GM12878 (cell line): Measurements from ENCODE around the gene VGLL2. TPM values are rescaled to one million over a fixed set of nuclear protein-coding genes. Genes with fewer than 3 reads are reported as not detected.

Experiments used
- ATAC-seq: fragments of 200-7000 bp; cut with Tn5 transposase; 3 replicates; pipeline ENCODE4 v1.9.1; 2020; ENCODE audit warnings: mild to moderate bottlenecking, moderate library complexity
- BruUV-seq: library from RNA; stranded (reverse); fragments of 400-500 nt; replicated peaks from 2 replicates; lab custom pipeline; 2021; lab: Mats Ljungman, UMichigan
- CTCF ChIA-PET: fragments of 300-600 bp; sonication (Branson Sonifier 250); formaldehyde crosslinking; extraction: SDS; loops from one replicate; lab custom pipeline; 2021; ENCODE audit warnings: inconsistent platforms; lab: Yijun Ruan, JAX
- POLR2A ChIA-PET: fragments of 350-600 bp; formaldehyde crosslinking; extraction: SDS; loops from one replicate; lab custom pipeline; 2021; ENCODE audit warnings: inconsistent platforms; lab: Charles Lee
- RAD21 ChIA-PET: fragments of 300-600 bp; sonication (Branson Sonifier 250); formaldehyde crosslinking; loops from one replicate; lab custom pipeline; 2023; ENCODE audit warnings: antibody characterized with exemption; ENCODE audit not compliant: unreplicated experiment; lab: Charles Lee
- SMC1A ChIA-PET: fragments of 300-600 bp; sonication (Branson Sonifier 250); formaldehyde crosslinking; loops from one replicate; lab custom pipeline; 2023; ENCODE audit not compliant: unreplicated experiment, uncharacterized antibody; lab: Charles Lee
- DNase-seq: peaks from one replicate; pipeline ENCODE4 v3.0.0-alpha.2; 2011; ENCODE audit warnings: low read depth, low spot score
- FAIRE-seq: peaks from 3 replicates; lab custom pipeline; 2011; peaks lifted over from hg19 to GRCh38; lab: Jason Lieb, UNC
- H2AFZ ChIP-seq: 2 replicates; pipeline ENCODE4 v1.6.0; 2011; ENCODE audit warnings: low read depth, low read length, control low read depth; ENCODE audit not compliant: control insufficient read depth
- H3K27ac ChIP-seq: 2 replicates; pipeline ENCODE4 v1.5.1; 2011; ENCODE audit warnings: control low read depth; ENCODE audit not compliant: control insufficient read depth, insufficient read depth
- H3K27me3 ChIP-seq, 2 experiments: replicated peaks in 1 of 2; 2 replicates each; pipeline versions ENCODE4 v1.6.0 to v1.6.1; 2011; ENCODE audit warnings: low read length in 1 of 2; ENCODE audit not compliant: control insufficient read depth in 2 of 2, insufficient read depth in 2 of 2
- H3K36me3 ChIP-seq, 2 experiments: 2 replicates each; pipeline ENCODE4 v1.5.1; 2011; ENCODE audit warnings: low read length in 1 of 2; ENCODE audit not compliant: control insufficient read depth in 2 of 2, insufficient read depth in 2 of 2
- H3K4me1 ChIP-seq: 2 replicates; pipeline ENCODE4 v1.6.1; 2011; ENCODE audit warnings: mild to moderate bottlenecking, low read length, moderate library complexity, mixed read lengths; ENCODE audit not compliant: control insufficient read depth, insufficient read depth
- H3K4me2 ChIP-seq: 2 replicates; pipeline ENCODE4 v1.6.0; 2011; ENCODE audit warnings: control low read depth; ENCODE audit not compliant: control insufficient read depth, insufficient read depth
- H3K4me3 ChIP-seq: fragments of 200-600 bp; sonication (generic); 2 replicates; pipeline ENCODE4 v1.5.1; 2016
- H3K79me2 ChIP-seq: 2 replicates; pipeline ENCODE4 v1.6.0; 2011; ENCODE audit warnings: low read length; ENCODE audit not compliant: control insufficient read depth, insufficient read depth
- H3K9ac ChIP-seq: 2 replicates; pipeline ENCODE4 v1.8.0; 2011; ENCODE audit warnings: low read length, control low read depth, mixed read lengths; ENCODE audit not compliant: control insufficient read depth, insufficient read depth
- H3K9me3 ChIP-seq: replicated peaks from 3 replicates; pipeline ENCODE4 v1.5.1; 2011; ENCODE audit warnings: mild to moderate bottlenecking, low read length; ENCODE audit not compliant: control insufficient read depth, insufficient read depth
- H4K20me1 ChIP-seq: 2 replicates; pipeline ENCODE4 v1.6.0; 2011; ENCODE audit not compliant: control insufficient read depth, insufficient read depth
- BMI1 ChIP-seq: fragments of 450-650 bp; IDR thresholded peaks from 2 replicates; pipeline ENCODE4 v1.6.1; 2016; ENCODE audit warnings: mild to moderate bottlenecking, moderate library complexity, borderline replicate concordance
- CHD4 ChIP-seq: fragments of 200-600 bp; sonication (generic); IDR thresholded peaks from 2 replicates; pipeline ENCODE4 v1.6.1; 2016; ENCODE audit warnings: mild to moderate bottlenecking
- CREB1 ChIP-seq: IDR thresholded peaks from 2 replicates; pipeline ENCODE4 v1.6.1; 2012; ENCODE audit warnings: low read depth, mild to moderate bottlenecking, inconsistent platforms
- ETV6 ChIP-seq, 2 experiments: fragments of 450-650 bp in 1 of 2; IDR thresholded peaks in 1 of 2; conservative IDR thresholded peaks in 1 of 2; 2 replicates each; pipeline ENCODE4 v1.6.1; 2014; ENCODE audit warnings: antibody characterized with exemption in 1 of 2, borderline replicate concordance in 1 of 2, low read depth in 1 of 2, mild to moderate bottlenecking in 1 of 2, moderate library complexity in 1 of 2
- GABPA ChIP-seq: IDR thresholded peaks from 2 replicates; pipeline ENCODE4 v1.6.1; 2014; ENCODE audit warnings: antibody characterized with exemption, low read depth, mild to moderate bottlenecking, inconsistent platforms
- KDM1A ChIP-seq: fragments of 200-600 bp; sonication (generic); IDR thresholded peaks from 2 replicates; pipeline ENCODE4 v1.6.1; 2016; ENCODE audit warnings: borderline replicate concordance
- NFIC ChIP-seq: IDR thresholded peaks from 2 replicates; pipeline ENCODE4 v1.6.1; 2012; ENCODE audit warnings: low read depth, mild to moderate bottlenecking, inconsistent platforms, low read length, moderate library complexity
- NR2C1 ChIP-seq: fragments of 450-650 bp; IDR thresholded peaks from 2 replicates; pipeline ENCODE4 v1.6.1; 2017; ENCODE audit warnings: antibody characterized with exemption, mild to moderate bottlenecking, moderate library complexity
- POLR2AphosphoS5 ChIP-seq: IDR thresholded peaks from 2 replicates; pipeline ENCODE4 v1.6.1; 2011; ENCODE audit warnings: mild to moderate bottlenecking, low read length, inconsistent platforms
- RCOR1 ChIP-seq: conservative IDR thresholded peaks from 2 replicates; pipeline ENCODE4 v1.6.1; 2012; ENCODE audit warnings: low read depth, low read length, improper control_type of control experiment
- SREBF1 ChIP-seq: IDR thresholded peaks from 2 replicates; pipeline ENCODE4 v1.6.1; 2012; ENCODE audit warnings: mild to moderate bottlenecking, low read length
- STAT1 ChIP-seq: fragments of 450-650 bp; conservative IDR thresholded peaks from 2 replicates; pipeline ENCODE4 v1.6.1; 2014; ENCODE audit warnings: antibody characterized with exemption, mild to moderate bottlenecking
- TCF12 ChIP-seq: IDR thresholded peaks from 2 replicates; pipeline ENCODE4 v1.6.1; 2011; ENCODE audit warnings: low read depth, mild to moderate bottlenecking, low read length
- WGBS: methylation state at CpG from one replicate; pipeline ENCODE4 v1.1.6; 2016; ENCODE audit warnings: low lambda C conversion rate; ENCODE audit not compliant: insufficient replicate concordance, insufficient coverage; ENCODE audit errors: missing lambda C conversion rate; 5-methylcytosine and 5-hydroxymethylcytosine counted together
- in situ Hi-C: fragments of 300-500 bp; cut with MboI; formaldehyde crosslinking; loops from 9 replicates; pipeline ENCODE4 v1.14.3; 2018; ENCODE audit warnings: mixed read lengths
- intact Hi-C: fragments of 100-400 bp; cut with micrococcal nuclease; formaldehyde crosslinking; loops from one replicate; pipeline ENCODE4 v1.14.2; 2022; ENCODE audit not compliant: unreplicated experiment
- polyA plus RNA-seq, 11 experiments: library from polyadenylated mRNA; depleted of rRNA in 4 of 11; unstranded in 6 of 11; stranded (reverse) in 5 of 11; fragments of >200 nt; fragmentation: Nextera tagmentation in 4 of 11; fragmentation: Illumina TruSeq in 1 of 11; extraction: Ambion mirVana in 4 of 11; extraction: Trizol in 1 of 11; gene quantifications; 1 replicate in 1 of 11; 2 replicates in 10 of 11; pipeline versions ENCODE4 v1.2.1 to v1.2.3, GENCODE V29; 2011 to 2016; ENCODE audit warnings: inconsistent platforms in 2 of 11, missing spikeins in 2 of 11, low read depth in 1 of 11
- total RNA-seq, 4 experiments: library from RNA; depleted of rRNA in 3 of 4; stranded (reverse); fragments of >200 nt in 3 of 4; fragmentation: Illumina TruSeq in 1 of 4; extraction: Trizol in 1 of 4; gene quantifications; 2 replicates each; pipeline versions ENCODE4 v1.2.1 to v1.2.3, GENCODE V29; 2013 to 2021
- TF ChIP-seq, protein P1 (sequence below): IDR thresholded peaks from 2 replicates; pipeline ENCODE4 v1.6.1; 2012; ENCODE audit warnings: low read length, inconsistent platforms
- TF ChIP-seq, protein P2 (sequence below): fragments of 450-650 bp; formaldehyde crosslinking; IDR thresholded peaks from 2 replicates; pipeline ENCODE4 v1.4.0; 2022; ENCODE audit warnings: mild to moderate bottlenecking, moderate library complexity

Gene VGLL2
- total and polyA plus RNA-seq, 10 of the 15 experiments (the other 5 are each of a cell fraction or from before 2014, with no cell fraction given) = not detected

GRCh38 chr6:117276778-117277316, 11.5 kb downstream of the VGLL2 start:
- ChIA-PET SMC1A (no interaction called here), CTCF (no interaction called here), POLR2A (no interaction called here), RAD21 (no interaction called here)
- Histone ChIP-seq H3K9me3 (no peaks in the 10 kb centered on the region), H2AFZ (no peak overlapping the region), H3K36me3 (no peaks in the 10 kb centered on the region), H3K4me2 (no peak overlapping the region), H3K4me1 (no peaks in the 10 kb centered on the region), H3K79me2 (no peaks in the 10 kb centered on the region), H3K4me3 (no peak overlapping the region), H3K9ac (no peak overlapping the region), H4K20me1 (no peaks in the 10 kb centered on the region), H3K27me3 (peaks cover 2 to 5% of the 10 kb centered on the region in 2 experiments; a peak in 3 of 4 replicates), H3K27ac (no peak overlapping the region)
- no peak for FAIRE-seq
- intact Hi-C loops = no loop called here
- ATAC-seq = no peak
- in situ Hi-C loops = no loop called here
- WGBS = 80% methylated on average over 10 of the region's 10 CpGs
- no TSS peak for BruUV-seq
- TF ChIP-seq, protein P1, sequence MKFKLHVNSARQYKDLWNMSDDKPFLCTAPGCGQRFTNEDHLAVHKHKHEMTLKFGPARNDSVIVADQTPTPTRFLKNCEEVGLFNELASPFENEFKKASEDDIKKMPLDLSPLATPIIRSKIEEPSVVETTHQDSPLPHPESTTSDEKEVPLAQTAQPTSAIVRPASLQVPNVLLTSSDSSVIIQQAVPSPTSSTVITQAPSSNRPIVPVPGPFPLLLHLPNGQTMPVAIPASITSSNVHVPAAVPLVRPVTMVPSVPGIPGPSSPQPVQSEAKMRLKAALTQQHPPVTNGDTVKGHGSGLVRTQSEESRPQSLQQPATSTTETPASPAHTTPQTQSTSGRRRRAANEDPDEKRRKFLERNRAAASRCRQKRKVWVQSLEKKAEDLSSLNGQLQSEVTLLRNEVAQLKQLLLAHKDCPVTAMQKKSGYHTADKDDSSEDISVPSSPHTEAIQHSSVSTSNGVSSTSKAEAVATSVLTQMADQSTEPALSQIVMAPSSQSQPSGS = no peak
- TF ChIP-seq NFIC (no peak), GABPA (no peak), ETV6 (conservative IDR thresholded peaks at IDR 0.05 in 1 of 2, IDR thresholded peaks at IDR 0.05 in 1 of 2; ENCODE audit: borderline replicate concordance in 1 of 2, low read depth in 1 of 2) (no peak), NR2C1 (no peak), BMI1 (no peak), RCOR1 (no peak), POLR2AphosphoS5 (no peak), KDM1A (no peak), CREB1 (no peak), SREBF1 (no peak), CHD4 (no peak), STAT1 (no peak), TCF12 (no peak)
- TF ChIP-seq, protein P2, sequence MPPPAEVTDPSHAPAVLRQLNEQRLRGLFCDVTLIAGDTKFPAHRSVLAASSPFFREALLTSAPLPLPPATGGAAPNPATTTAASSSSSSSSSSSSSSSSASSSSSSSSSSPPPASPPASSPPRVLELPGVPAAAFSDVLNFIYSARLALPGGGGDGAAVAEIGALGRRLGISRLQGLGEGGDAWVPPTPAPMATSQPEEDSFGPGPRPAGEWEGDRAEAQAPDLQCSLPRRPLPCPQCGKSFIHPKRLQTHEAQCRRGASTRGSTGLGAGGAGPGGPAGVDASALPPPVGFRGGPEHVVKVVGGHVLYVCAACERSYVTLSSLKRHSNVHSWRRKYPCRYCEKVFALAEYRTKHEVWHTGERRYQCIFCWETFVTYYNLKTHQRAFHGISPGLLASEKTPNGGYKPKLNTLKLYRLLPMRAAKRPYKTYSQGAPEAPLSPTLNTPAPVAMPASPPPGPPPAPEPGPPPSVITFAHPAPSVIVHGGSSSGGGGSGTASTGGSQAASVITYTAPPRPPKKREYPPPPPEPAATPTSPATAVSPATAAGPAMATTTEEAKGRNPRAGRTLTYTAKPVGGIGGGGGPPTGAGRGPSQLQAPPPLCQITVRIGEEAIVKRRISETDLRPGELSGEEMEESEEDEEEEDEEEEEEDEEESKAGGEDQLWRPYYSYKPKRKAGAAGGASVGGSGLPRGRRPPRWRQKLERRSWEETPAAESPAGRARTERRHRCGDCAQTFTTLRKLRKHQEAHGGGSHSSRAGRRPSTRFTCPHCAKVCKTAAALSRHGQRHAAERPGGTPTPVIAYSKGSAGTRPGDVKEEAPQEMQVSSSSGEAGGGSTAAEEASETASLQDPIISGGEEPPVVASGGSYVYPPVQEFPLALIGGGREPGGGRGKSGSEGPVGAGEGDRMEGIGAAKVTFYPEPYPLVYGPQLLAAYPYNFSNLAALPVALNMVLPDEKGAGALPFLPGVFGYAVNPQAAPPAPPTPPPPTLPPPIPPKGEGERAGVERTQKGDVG (CRISPR knock-in tag) = no peak
- DNase-seq = no peak
